ENCODE results near the gene YPEL3.

DNA sequence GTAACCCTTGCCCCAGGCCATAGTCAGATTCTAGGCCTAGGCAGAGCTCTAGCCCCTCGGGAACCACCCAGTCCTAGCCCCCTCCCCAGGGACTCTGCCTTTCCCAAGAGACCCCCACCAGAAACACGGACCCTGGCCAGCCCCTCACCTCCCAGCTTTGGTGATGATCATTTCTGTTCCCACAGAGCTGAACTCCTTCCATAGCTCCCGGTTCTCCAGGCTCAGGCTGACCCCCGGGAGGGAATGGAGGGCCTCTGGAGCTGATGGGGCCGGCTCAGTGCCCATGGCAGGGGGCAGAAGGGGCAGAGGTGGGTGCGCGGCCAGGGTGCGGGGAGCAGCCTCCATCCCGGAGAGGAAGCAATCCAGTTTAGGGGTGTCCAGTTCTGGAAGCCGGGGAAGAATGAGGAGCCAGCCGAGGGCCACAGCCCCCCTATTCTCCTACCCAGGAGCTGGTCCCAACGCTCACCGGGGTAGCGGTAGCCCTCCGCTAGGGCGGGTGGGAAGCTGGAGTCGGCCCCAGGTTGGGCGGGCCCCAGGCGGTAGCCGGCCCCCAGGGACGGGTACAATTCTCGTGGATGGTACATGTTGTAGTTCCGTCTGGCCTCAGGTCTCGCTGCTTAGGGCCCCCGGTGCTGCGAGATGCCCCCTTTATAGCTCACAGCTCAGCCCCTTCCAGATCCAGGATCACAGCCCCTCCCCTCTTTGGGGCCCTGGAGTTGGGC, 5.2 kb downstream of the YPEL3 start:
- TF ChIP-seq, protein P1, sequence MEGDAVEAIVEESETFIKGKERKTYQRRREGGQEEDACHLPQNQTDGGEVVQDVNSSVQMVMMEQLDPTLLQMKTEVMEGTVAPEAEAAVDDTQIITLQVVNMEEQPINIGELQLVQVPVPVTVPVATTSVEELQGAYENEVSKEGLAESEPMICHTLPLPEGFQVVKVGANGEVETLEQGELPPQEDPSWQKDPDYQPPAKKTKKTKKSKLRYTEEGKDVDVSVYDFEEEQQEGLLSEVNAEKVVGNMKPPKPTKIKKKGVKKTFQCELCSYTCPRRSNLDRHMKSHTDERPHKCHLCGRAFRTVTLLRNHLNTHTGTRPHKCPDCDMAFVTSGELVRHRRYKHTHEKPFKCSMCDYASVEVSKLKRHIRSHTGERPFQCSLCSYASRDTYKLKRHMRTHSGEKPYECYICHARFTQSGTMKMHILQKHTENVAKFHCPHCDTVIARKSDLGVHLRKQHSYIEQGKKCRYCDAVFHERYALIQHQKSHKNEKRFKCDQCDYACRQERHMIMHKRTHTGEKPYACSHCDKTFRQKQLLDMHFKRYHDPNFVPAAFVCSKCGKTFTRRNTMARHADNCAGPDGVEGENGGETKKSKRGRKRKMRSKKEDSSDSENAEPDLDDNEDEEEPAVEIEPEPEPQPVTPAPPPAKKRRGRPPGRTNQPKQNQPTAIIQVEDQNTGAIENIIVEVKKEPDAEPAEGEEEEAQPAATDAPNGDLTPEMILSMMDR (IDR thresholded peaks at IDR 0.05; ENCODE audit: poor library complexity, severe bottlenecking), result no peak
- TF ChIP-seq MXI1 (conservative IDR thresholded peaks at IDR 0.05; ENCODE audit: poor library complexity, severe bottlenecking), result no peak
- TF ChIP-seq EZH2 (IDR thresholded peaks at IDR 0.05; ENCODE audit: borderline replicate concordance, insufficient read depth, low read length, poor library complexity, severe bottlenecking), result no peak
- TF ChIP-seq, protein P2, sequence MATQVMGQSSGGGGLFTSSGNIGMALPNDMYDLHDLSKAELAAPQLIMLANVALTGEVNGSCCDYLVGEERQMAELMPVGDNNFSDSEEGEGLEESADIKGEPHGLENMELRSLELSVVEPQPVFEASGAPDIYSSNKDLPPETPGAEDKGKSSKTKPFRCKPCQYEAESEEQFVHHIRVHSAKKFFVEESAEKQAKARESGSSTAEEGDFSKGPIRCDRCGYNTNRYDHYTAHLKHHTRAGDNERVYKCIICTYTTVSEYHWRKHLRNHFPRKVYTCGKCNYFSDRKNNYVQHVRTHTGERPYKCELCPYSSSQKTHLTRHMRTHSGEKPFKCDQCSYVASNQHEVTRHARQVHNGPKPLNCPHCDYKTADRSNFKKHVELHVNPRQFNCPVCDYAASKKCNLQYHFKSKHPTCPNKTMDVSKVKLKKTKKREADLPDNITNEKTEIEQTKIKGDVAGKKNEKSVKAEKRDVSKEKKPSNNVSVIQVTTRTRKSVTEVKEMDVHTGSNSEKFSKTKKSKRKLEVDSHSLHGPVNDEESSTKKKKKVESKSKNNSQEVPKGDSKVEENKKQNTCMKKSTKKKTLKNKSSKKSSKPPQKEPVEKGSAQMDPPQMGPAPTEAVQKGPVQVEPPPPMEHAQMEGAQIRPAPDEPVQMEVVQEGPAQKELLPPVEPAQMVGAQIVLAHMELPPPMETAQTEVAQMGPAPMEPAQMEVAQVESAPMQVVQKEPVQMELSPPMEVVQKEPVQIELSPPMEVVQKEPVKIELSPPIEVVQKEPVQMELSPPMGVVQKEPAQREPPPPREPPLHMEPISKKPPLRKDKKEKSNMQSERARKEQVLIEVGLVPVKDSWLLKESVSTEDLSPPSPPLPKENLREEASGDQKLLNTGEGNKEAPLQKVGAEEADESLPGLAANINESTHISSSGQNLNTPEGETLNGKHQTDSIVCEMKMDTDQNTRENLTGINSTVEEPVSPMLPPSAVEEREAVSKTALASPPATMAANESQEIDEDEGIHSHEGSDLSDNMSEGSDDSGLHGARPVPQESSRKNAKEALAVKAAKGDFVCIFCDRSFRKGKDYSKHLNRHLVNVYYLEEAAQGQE (IDR thresholded peaks at IDR 0.05; ENCODE audit: borderline replicate concordance), result no peak
- TF ChIP-seq SMC3 (conservative IDR thresholded peaks at IDR 0.05; ENCODE audit: poor library complexity), result no peak
- TF ChIP-seq EP300 (conservative IDR thresholded peaks at IDR 0.05; ENCODE audit: poor library complexity, severe bottlenecking), result no peak

All from neural cell (in vitro differentiated cells).